ENCODE data around the gene MBD2.

DNA sequence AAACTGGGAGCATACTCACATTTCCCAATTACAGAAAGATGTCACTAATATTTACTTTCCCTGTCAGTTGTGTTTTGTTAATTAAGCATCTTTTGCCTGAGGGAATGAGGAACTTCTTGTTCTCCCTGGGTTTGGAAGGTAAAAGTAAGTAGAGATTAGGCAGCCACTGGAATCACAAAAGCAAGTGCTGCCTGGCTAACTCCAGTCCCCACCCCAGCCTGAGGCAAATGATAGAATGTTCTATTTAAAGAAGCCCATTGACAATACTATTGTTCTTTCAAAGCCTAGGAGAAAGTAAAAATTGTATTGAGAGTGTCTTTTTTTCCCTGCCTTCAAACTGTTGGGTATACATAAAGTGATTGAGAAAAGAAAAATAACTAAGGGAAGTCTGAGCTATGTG, 93.8 kb downstream of the MBD2 start:
- TF ChIP-seq, protein P1, sequence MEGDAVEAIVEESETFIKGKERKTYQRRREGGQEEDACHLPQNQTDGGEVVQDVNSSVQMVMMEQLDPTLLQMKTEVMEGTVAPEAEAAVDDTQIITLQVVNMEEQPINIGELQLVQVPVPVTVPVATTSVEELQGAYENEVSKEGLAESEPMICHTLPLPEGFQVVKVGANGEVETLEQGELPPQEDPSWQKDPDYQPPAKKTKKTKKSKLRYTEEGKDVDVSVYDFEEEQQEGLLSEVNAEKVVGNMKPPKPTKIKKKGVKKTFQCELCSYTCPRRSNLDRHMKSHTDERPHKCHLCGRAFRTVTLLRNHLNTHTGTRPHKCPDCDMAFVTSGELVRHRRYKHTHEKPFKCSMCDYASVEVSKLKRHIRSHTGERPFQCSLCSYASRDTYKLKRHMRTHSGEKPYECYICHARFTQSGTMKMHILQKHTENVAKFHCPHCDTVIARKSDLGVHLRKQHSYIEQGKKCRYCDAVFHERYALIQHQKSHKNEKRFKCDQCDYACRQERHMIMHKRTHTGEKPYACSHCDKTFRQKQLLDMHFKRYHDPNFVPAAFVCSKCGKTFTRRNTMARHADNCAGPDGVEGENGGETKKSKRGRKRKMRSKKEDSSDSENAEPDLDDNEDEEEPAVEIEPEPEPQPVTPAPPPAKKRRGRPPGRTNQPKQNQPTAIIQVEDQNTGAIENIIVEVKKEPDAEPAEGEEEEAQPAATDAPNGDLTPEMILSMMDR (conservative IDR thresholded peaks at IDR 0.05 in 1 of 2, IDR thresholded peaks at IDR 0.05 in 1 of 2; ENCODE audit: extremely low read depth in 1 of 2, insufficient read depth in 1 of 2, low read depth in 1 of 2, low read length in 2 of 2) = no peak
- no peak for TF ChIP-seq EZH2 (IDR thresholded peaks at IDR 0.05; ENCODE audit: borderline replicate concordance, low read length)
